Inflammatory macrophage treated with lipopolysaccharide for 4 hours (primary cell): Measurements from ENCODE around the gene SH3RF3.
"Not testable (repeated sequence)": the region's sequence is repeated elsewhere in the genome, so short reads cannot be mapped to it uniquely, and the experiment has no call there.

Experiments used
- DNase-seq: peaks from one replicate; pipeline ENCODE4 v3.0.0-alpha.2; 2020

The SH3RF3 gene

GRCh38 chr2:109522063-109522374, 393.0 kb downstream of the SH3RF3 start:
- no peak for DNase-seq

- no peak for DNase-seq
Measured at GRCh38 chr2:109523121-109523520, 394.1 kb downstream of the SH3RF3 start.

- no peak for DNase-seq
Measured at GRCh38 chr2:109523536-109524361, 394.7 kb downstream of the SH3RF3 start.

GRCh38 chr2:109525836-109526235, 396.8 kb downstream of the SH3RF3 start:
- no peak for DNase-seq

- no peak for DNase-seq
Measured at GRCh38 chr2:109526442-109526970, 397.5 kb downstream of the SH3RF3 start.

- DNase-seq: no peak
Measured at GRCh38 chr2:109527079-109527478, 398.1 kb downstream of the SH3RF3 start.

GRCh38 chr2:109527846-109528705, 399.1 kb downstream of the SH3RF3 start:
- DNase-seq: no peak

- no peak for DNase-seq
Measured at GRCh38 chr2:109528811-109529501, 400.0 kb downstream of the SH3RF3 start.

GRCh38 chr2:109529532-109530449, 400.8 kb downstream of the SH3RF3 start:
- DNase-seq: no peak

- no peak for DNase-seq
Measured at GRCh38 chr2:109530712-109531111, 401.7 kb downstream of the SH3RF3 start.

- DNase-seq: no peak
Measured at GRCh38 chr2:109531221-109531620, 402.2 kb downstream of the SH3RF3 start.

- no peak for DNase-seq
Measured at GRCh38 chr2:109531896-109532727, 403.1 kb downstream of the SH3RF3 start.

GRCh38 chr2:109532728-109533076, 403.7 kb downstream of the SH3RF3 start:
- DNase-seq: no peak

GRCh38 chr2:109533823-109534222, 404.8 kb downstream of the SH3RF3 start:
- no peak for DNase-seq

GRCh38 chr2:109535217-109535946, 406.4 kb downstream of the SH3RF3 start:
- no peak for DNase-seq

- not testable (repeated sequence) for DNase-seq
Measured at GRCh38 chr2:109536556-109536955, 407.6 kb downstream of the SH3RF3 start.

GRCh38 chr2:109537565-109538222, 408.7 kb downstream of the SH3RF3 start:
- no peak for DNase-seq

GRCh38 chr2:109538546-109538945, 409.5 kb downstream of the SH3RF3 start:
- no peak for DNase-seq

- no peak for DNase-seq
Measured at GRCh38 chr2:109542384-109542783, 413.4 kb downstream of the SH3RF3 start.
